NB4 (cell line): ENCODE measurements around the gene CUL4A.

ENCODE experiments used
- MAX ChIP-seq: IDR thresholded peaks from 2 replicates; pipeline ENCODE4 v1.6.1; 2011; ENCODE audit warnings: low read depth, low read length
- MYC ChIP-seq: IDR thresholded peaks from 2 replicates; pipeline ENCODE4 v1.6.1; 2011; ENCODE audit warnings: low read depth, low read length
- POLR2A ChIP-seq: IDR thresholded peaks from 2 replicates; pipeline ENCODE4 v1.6.1; 2011; ENCODE audit warnings: mild to moderate bottlenecking; ENCODE audit not compliant: insufficient read length; ENCODE audit errors: extremely low read depth
- TF ChIP-seq, protein P1 (sequence below): IDR thresholded peaks from one replicate; pipeline ENCODE4 v1.5.1; 2012; ENCODE audit warnings: low read depth, low read length

GRCh38 chr13:113288880-113289279 lies 79.5 kb downstream of the CUL4A start:
- no peak for TF ChIP-seq POLR2A
- TF ChIP-seq, protein P1, sequence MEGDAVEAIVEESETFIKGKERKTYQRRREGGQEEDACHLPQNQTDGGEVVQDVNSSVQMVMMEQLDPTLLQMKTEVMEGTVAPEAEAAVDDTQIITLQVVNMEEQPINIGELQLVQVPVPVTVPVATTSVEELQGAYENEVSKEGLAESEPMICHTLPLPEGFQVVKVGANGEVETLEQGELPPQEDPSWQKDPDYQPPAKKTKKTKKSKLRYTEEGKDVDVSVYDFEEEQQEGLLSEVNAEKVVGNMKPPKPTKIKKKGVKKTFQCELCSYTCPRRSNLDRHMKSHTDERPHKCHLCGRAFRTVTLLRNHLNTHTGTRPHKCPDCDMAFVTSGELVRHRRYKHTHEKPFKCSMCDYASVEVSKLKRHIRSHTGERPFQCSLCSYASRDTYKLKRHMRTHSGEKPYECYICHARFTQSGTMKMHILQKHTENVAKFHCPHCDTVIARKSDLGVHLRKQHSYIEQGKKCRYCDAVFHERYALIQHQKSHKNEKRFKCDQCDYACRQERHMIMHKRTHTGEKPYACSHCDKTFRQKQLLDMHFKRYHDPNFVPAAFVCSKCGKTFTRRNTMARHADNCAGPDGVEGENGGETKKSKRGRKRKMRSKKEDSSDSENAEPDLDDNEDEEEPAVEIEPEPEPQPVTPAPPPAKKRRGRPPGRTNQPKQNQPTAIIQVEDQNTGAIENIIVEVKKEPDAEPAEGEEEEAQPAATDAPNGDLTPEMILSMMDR, result no peak
- TF ChIP-seq MAX, result no peak
- TF ChIP-seq MYC, result no peak
